Activated T-helper 9 cell treated with anti-CD3 and anti-CD28 coated beads, Interleukin-2, amount 50 U/mL, for 16 hours (primary cell): ENCODE data around the gene TACC2.

Source experiments
- DNase-seq: peaks from one replicate; pipeline ENCODE4 v3.0.0-alpha.2; 2020; ENCODE audit warnings: low read depth

The TACC2 gene

DNA sequence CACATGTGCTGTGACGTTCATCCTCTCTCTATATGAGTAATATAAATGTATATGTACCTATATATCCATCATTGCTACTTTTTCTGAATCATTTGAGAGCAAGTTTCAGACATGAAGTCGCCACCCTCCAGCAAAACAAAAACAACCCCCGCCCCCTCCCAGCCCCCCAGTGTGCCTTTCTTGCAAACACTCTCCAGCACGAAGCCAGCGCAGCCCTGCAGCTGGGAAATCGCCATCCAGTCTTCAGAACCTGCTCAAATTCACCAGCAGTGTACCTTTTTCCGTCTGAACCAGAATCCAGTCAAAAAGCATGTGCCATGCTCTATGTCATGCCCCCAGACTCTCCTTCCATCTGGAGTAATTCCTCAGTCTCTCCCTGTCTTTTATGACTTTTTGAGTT lies 135.8 kb downstream of the TACC2 start:
- no peak for DNase-seq

- DNase-seq = no peak
Observed at GRCh38 chr10:122126763-122127659, 138.0 kb downstream of the TACC2 start.

- DNase-seq = no peak
Observed at GRCh38 chr10:122127943-122128342, 139.0 kb downstream of the TACC2 start.

DNA sequence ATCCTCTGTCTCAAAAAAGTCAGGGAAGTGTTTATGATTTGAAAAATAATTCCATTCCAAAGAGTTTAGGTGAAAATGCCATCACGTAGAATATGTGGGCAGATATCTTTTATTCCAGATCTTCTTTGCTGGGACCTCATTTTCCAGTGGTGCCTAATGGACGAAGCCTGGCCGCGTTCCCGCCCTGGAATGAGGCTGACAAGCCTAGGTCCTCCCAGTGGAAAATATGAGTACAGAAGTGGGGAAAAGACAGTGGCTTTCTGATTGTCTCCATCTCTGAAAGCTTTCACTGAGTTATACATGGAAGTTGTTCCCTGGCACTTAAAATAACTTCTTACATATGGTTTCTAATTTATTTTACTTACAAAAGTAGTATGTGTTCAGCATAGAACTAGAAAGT lies 139.4 kb downstream of the TACC2 start:
- no peak for DNase-seq

DNA sequence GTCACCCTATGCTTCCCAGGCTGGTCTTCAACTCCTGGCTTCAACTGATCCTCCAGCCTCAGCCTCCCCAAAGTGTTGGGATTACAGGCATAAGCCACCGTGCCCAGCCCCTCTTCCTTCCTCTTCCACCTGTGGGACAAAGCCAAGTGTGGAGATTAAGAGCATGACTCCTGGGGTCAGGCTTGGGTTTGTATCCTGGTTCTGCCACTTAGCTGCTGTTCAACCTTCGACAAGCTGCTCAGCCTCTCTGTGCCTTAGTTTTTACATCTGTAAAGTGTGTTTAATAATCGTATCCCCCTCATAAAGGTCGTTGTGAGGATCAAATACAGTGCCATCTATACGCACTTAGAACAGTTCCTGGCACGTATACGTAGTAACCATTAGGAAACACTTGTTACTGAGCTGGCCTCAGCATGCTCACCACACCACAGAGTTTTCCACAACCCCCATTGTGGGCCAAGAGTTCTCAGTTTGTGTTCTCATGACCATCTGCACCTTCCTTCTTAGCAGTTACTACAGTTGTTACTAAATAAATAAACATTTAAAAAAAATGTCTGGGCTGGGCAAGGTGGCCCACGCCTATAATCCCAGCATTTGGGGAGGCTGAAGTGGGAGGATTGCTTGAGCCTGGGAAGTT lies 141.6 kb downstream of the TACC2 start:
- DNase-seq = no peak

- DNase-seq = no peak
Observed at GRCh38 chr10:122132331-122132755, 143.4 kb downstream of the TACC2 start.

DNA sequence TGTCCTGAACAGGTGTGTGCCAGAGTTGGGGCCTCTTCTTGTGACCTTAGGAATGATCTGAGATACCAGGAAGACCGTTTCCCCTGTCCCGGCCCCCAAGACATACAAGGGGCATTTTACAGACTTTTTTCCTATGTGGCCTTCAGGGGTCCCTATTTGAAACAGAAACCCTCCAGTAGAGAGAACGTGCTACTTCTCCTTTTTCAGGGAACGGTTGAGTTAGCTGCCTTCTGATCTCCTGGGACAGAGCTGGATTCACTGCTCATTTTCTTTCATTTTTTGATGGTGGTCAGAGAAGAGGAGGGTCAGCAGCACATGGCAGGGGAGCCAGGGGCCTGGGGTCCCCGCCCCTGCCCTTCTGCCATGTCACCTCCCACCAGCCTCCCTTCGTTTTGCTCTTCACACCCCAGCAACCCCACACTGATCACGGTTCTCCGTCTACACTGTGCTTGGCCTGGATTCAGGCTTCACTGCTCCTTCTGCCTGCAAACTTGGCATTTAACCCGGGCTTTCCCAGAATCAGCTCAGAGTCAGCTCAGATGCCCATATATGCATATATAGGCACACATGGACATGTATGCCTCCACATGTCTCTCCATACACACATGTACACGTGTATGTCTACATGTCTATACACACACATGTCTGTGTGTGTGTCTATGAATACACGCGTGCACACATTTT lies 144.1 kb downstream of the TACC2 start:
- DNase-seq = no peak

DNA sequence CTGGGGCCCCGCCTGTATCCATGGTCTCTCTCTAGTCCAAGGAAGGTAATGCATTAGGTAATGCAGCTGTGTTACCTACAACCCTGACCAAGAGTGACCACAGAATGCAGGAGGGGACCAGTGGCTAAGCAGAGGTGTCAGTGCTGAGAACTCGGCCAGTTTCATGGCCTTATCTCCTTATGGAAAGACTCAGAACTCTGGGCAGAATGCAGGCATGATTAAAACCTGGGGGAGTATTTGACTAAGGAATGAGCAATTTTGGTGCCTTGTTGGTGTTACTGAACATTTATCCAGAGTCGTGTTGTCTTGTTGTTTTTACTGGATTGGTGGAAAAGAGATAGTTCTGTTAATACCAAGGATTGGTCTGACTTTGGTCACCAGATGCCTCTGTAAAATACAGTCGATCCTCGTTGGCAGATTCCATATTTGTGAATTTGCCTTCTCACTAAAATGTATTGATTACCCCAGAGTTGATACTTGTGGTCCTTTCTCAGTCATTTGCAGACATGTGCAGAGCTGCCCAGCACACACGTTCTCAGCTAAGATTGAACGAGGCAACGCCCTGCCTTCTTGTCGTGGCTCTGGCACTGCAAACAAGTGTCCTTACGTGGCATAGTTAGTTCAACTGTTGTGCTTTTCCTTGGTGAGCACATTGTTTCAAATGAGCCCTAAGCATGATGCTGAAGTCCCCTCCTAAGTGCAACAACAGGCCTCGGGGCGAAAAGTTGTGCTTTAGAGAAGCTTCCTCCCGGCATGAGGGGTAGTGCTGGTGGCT lies 146.5 kb downstream of the TACC2 start:
- no peak for DNase-seq

- no peak for DNase-seq
Observed at GRCh38 chr10:122138831-122139625, 150.1 kb downstream of the TACC2 start.

DNA sequence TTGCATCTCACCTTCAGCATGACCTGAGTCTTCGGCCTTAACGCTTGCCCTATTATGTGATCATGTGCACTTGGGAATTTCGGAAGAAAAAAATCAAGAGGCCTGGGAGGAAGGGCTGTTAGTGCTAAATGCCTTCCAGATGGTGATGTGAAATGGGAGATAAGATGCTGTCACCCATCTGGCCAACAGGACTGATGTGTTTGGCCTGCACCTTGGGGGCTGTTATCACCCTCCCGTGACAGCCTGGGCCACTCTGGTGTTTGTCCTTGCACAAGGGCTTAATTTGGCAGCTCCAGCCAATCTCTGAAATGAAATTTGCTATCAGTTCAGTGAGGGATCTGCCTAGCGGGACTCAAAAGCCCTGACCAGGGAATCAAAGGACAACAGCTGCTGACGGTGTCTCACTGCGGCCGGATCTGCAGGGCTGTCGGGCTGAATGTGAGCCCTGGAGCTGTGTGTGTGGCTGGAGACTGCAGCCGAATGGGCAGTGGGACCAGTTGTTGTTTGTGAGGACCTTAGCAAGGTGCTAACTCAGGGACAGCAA lies 150.7 kb downstream of the TACC2 start:
- no peak for DNase-seq

DNA sequence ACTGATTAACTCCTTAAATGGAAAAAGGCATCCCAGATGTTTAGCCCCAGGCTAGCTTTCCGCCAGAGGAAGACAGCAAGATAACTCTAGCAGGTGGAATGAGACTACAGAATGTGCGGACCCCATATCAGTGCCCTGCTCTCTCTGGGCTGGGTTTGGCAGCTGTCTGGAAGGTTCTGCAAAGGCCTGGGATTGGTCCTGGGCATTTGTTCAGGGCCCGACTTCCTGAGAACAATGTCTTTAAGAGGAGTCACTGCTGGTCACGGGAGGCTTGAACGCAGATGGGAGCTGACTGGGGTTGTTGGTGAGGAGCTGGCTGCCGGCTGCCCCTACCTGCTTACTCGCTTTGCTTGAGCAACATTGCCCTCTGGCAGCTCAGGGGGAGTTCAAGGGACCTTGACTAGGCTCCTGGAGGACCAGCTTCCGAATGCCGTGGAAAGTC lies 151.5 kb downstream of the TACC2 start:
- DNase-seq = no peak

- DNase-seq = no peak
Observed at GRCh38 chr10:122140941-122141623, 152.1 kb downstream of the TACC2 start.

- DNase-seq = no peak
Observed at GRCh38 chr10:122141821-122142640, 153.1 kb downstream of the TACC2 start.

DNA sequence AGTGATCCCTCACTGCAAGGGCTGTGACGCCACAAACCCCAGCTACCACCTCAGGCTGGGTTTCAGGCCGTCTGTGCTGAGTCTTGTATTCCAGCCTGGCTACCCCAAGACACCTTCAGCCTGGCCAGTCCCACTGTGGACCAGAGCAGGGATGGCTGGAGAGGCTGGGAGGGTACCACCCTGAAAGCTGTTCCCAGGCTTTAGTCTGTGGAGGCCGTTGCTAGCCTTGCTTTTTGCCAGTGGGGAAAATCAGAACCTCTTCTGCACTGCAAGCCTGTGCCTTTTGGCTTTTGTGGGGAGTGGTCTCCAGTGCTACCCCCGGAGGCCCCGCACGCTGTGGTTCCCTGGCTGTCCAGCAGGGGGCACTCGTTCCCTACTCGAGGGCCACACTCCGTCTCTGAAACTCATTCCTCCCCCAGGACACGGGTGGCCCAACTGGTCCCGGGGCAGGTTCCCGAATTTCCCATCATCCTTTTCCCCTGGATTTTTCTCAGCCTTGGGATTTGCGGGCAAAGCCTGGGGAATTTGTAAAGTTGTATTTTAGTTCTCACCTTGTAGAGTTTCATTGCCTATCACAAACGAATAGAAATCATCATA lies 153.8 kb downstream of the TACC2 start:
- DNase-seq = no peak

- no peak for DNase-seq
Observed at GRCh38 chr10:122143238-122143841, 154.4 kb downstream of the TACC2 start.

GRCh38 chr10:122144199-122144598 lies 155.2 kb downstream of the TACC2 start:
- no peak for DNase-seq

DNA sequence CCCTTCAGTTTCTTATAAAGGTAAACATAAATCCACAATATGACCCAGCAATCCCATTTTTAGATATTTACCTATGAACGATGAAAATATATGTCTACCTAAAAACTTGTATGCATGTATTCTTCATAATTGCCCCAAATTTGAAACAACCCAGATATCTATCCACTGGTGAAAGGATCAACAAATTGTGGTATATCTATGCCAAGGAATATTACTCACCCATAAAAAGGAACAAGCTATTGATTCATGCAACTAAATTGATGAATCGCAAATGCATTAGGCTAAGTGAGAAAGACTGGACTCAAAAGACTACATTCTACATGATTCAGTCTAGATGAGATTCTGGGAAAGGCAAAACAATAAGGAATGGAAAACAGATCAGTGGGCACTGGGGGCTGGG lies 156.2 kb downstream of the TACC2 start:
- no peak for DNase-seq

DNA sequence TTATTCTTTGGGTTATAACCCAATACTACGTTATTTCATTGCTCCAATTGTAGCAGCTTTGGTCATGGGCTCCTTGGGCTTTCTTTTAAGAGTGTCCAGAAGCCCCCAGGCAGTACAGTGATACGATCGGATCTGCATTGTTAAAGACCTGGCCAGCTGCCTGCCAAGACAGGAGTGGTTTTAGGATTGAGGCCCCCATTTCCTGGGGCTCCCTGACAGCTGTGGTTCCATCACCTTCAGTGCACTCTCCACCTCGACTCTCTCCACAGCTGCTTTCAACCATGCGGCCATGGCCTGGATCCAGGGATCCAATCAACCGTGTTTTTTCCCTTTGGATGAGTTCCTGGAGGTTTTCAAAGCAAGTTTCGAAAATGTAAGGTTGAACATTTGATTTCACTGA lies 158.7 kb downstream of the TACC2 start:
- no peak for DNase-seq
